ENCODE data around the gene ARPC4. TPM values are rescaled to one million over a fixed set of nuclear protein-coding genes. Genes with fewer than 3 reads are reported as not detected.

Gene ARPC4
- 100 to 1,000 TPM; 236 to 238 TPM for total RNA-seq

GRCh38 chr3:9792405-9793160 lies at the start of gene ARPC4, which contains the start of gene TADA3:
ARPC4 (plus strand) TSS chr3:9793082; CDS start chr3:9793122, 40 bp downstream.
TADA3 (minus strand) TSS chr3:9792473; CDS start chr3:9791466, 1,007 bp downstream.

GRCh38 chr3:9749645-9750555 lies 43.0 kb upstream of the ARPC4 start, which contains the start of gene OGG1:
OGG1 (plus strand) TSS chr3:9749952; CDS start chr3:9750287, 335 bp downstream.

GRCh38 chr3:9769426-9770275 lies 23.2 kb upstream of the ARPC4 start, which contains the start of gene CAMK1:
CAMK1 (minus strand) TSS chr3:9769947; CDS start chr3:9767749, 2,198 bp downstream.

GRCh38 chr3:9809615-9810432 lies 16.9 kb downstream of the ARPC4 start, which contains the start of gene TTLL3:
TTLL3 (plus strand) TSS chr3:9810262; CDS start chr3:9810662, 400 bp downstream.

GRCh38 chr3:9843715-9844438 lies 51.0 kb downstream of the ARPC4 start, which contains the start of gene RPUSD3:
RPUSD3 (minus strand) TSS chr3:9844008; CDS start chr3:9843990, 18 bp downstream.

Other genes starting within 250 kb of the ARPC4 start
- not detected for gene LHFPL4, start 239.3 kb upstream of the ARPC4 start, total RNA-seq
- gene MTMR14, start 143.6 kb upstream of the ARPC4 start, total RNA-seq = 10 to 100 TPM; 58.2 to 59.7 TPM
- not detected for gene CPNE9, start 89.2 kb upstream of the ARPC4 start, total RNA-seq
- 10 to 100 TPM; 42.0 to 42.1 TPM for gene BRPF1, start 61.3 kb upstream of the ARPC4 start, total RNA-seq
- gene OGG1, start 43.1 kb upstream of the ARPC4 start, total RNA-seq = 10 to 100 TPM; 32.5 to 35.7 TPM
- gene CAMK1, start 23.1 kb upstream of the ARPC4 start, total RNA-seq = 10 to 100 TPM in 1 of 2 experiments, 1 to 10 TPM in 1; 9.3 to 10.7 TPM
- 10 to 100 TPM; 64.5 to 65.9 TPM for gene TADA3, start 609 bp upstream of the ARPC4 start, total RNA-seq
- gene TTLL3, start 17.2 kb downstream of the ARPC4 start, total RNA-seq = 10 to 100 TPM; 54.6 to 54.7 TPM
- gene RPUSD3, start 50.9 kb downstream of the ARPC4 start, total RNA-seq = 10 to 100 TPM; 45.1 to 46.2 TPM
- gene CIDEC, start 87.2 kb downstream of the ARPC4 start, total RNA-seq = not detected
- gene JAGN1, start 97.5 kb downstream of the ARPC4 start, total RNA-seq = 10 to 100 TPM; 27.7 to 29.0 TPM
- under 1 TPM; 0.39 to 0.45 TPM for gene IL17RE, start 109.8 kb downstream of the ARPC4 start, total RNA-seq
- gene IL17RC, start 124.0 kb downstream of the ARPC4 start, total RNA-seq = under 1 TPM; 0.29 to 0.40 TPM
- 10 to 100 TPM; 15.2 to 20.0 TPM for gene CRELD1, start 140.8 kb downstream of the ARPC4 start, total RNA-seq
- 1 to 10 TPM; 5.4 to 6.1 TPM for gene PRRT3, start 159.3 kb downstream of the ARPC4 start, total RNA-seq
- gene EMC3, start 193.8 kb downstream of the ARPC4 start, total RNA-seq = 10 to 100 TPM; 42.2 to 43.9 TPM
- 10 to 100 TPM; 44.2 to 48.0 TPM for gene FANCD2, start 233.4 kb downstream of the ARPC4 start, total RNA-seq